ENCODE data around the gene PAX5. TPM values are rescaled to one million over a fixed set of nuclear protein-coding genes. Genes with fewer than 3 reads are reported as not detected.

Gene PAX5
- total and polyA plus RNA-seq, 4 experiments from 2014 or later = 0.32 TPM; not detected in 3

GRCh38 chr9:36898431-36899020 is 135.5 kb downstream of the PAX5 start:
- H3K27me3 Mint-ChIP-seq = peaks cover 0 to 5% of the 10 kb centered on the region in 2 donors
- no peak overlapping the region for H3K4me3 ChIP-seq (ENCODE audit: low read length in 2 of 2)
- no peak for DNase-seq
- no peaks in the 10 kb centered on the region for H3K4me1 Mint-ChIP-seq
- no peaks in the 10 kb centered on the region for H3K36me3 Mint-ChIP-seq
- CTCF ChIA-PET (ENCODE audit: partially characterized antibody) = no interaction called here
- H3K4me1 ChIP-seq (ENCODE audit: insufficient read depth, low read length) = no peaks in the 10 kb centered on the region
- no peaks in the 10 kb centered on the region for H3K9me3 Mint-ChIP-seq
- intact Hi-C loops (cut with micrococcal nuclease) = no loop called here
- H3K27ac ChIP-seq (ENCODE audit: low read depth, low read length) = no peak overlapping the region
- H3K4me3 Mint-ChIP-seq = no peak overlapping the region
- POLR2A ChIA-PET (ENCODE audit: partially characterized antibody) = no interaction called here
- H3K27me3 ChIP-seq (ENCODE audit: insufficient read depth, low read length) = no peaks in the 10 kb centered on the region
- H3K9me3 ChIP-seq (ENCODE audit: control insufficient read depth in 1 of 2, low read length in 2 of 2) = no peaks in the 10 kb centered on the region
- H3K27ac Mint-ChIP-seq = no peak overlapping the region
- no peaks in the 10 kb centered on the region for H3K36me3 ChIP-seq (ENCODE audit: insufficient read depth, low read length)

GRCh38 chr9:36897478-36897877 is 136.6 kb downstream of the PAX5 start:
- H3K36me3 Mint-ChIP-seq = no peaks in the 10 kb centered on the region
- no peak overlapping the region for H3K27ac Mint-ChIP-seq
- Histone ChIP-seq H3K4me3 (ENCODE audit: low read length in 2 of 2) (no peak overlapping the region), H3K27me3 (ENCODE audit: insufficient read depth, low read length) (no peaks in the 10 kb centered on the region), H3K36me3 (ENCODE audit: insufficient read depth, low read length) (no peaks in the 10 kb centered on the region), H3K9me3 (ENCODE audit: control insufficient read depth in 1 of 2, low read length in 2 of 2) (no peaks in the 10 kb centered on the region), H3K4me1 (ENCODE audit: insufficient read depth, low read length) (no peaks in the 10 kb centered on the region), H3K27ac (ENCODE audit: low read depth, low read length) (no peak overlapping the region)
- H3K4me1 Mint-ChIP-seq = no peaks in the 10 kb centered on the region
- no peak overlapping the region for H3K4me3 Mint-ChIP-seq
- ChIA-PET POLR2A (ENCODE audit: partially characterized antibody) (no interaction called here), CTCF (ENCODE audit: partially characterized antibody) (no interaction called here)
- H3K9me3 Mint-ChIP-seq = no peaks in the 10 kb centered on the region
- H3K27me3 Mint-ChIP-seq = peaks cover 0 to 5% of the 10 kb centered on the region in 2 donors
- no peak for DNase-seq
- intact Hi-C loops (cut with micrococcal nuclease) = no loop called here

- H3K36me3 Mint-ChIP-seq = no peaks in the 10 kb centered on the region
- no peak overlapping the region for H3K27ac ChIP-seq (ENCODE audit: low read depth, low read length)
- intact Hi-C loops (cut with micrococcal nuclease) = no loop called here
- POLR2A ChIA-PET (ENCODE audit: partially characterized antibody) = no interaction called here
- H3K27me3 Mint-ChIP-seq = peaks cover 0 to 5% of the 10 kb centered on the region in 2 donors
- no peaks in the 10 kb centered on the region for H3K4me1 Mint-ChIP-seq
- no peaks in the 10 kb centered on the region for H3K4me1 ChIP-seq (ENCODE audit: insufficient read depth, low read length)
- H3K4me3 ChIP-seq (ENCODE audit: low read length in 2 of 2) = no peak overlapping the region
- no peak overlapping the region for H3K4me3 Mint-ChIP-seq
- no peak overlapping the region for H3K27ac Mint-ChIP-seq
- no peak for DNase-seq
- H3K36me3 ChIP-seq (ENCODE audit: insufficient read depth, low read length) = no peaks in the 10 kb centered on the region
- CTCF ChIA-PET (ENCODE audit: partially characterized antibody) = no interaction called here
- no peaks in the 10 kb centered on the region for H3K27me3 ChIP-seq (ENCODE audit: insufficient read depth, low read length)
- H3K9me3 Mint-ChIP-seq = no peaks in the 10 kb centered on the region
- no peaks in the 10 kb centered on the region for H3K9me3 ChIP-seq (ENCODE audit: control insufficient read depth in 1 of 2, low read length in 2 of 2)
Measured at GRCh38 chr9:36897019-36897418, 137.0 kb downstream of the PAX5 start.

GRCh38 chr9:36896296-36896695 is 137.8 kb downstream of the PAX5 start:
- DNase-seq = no peak
- intact Hi-C loops (cut with micrococcal nuclease) = no loop called here
- ChIA-PET CTCF (ENCODE audit: partially characterized antibody) (no interaction called here), POLR2A (ENCODE audit: partially characterized antibody) (no interaction called here)
- peaks cover 0 to 5% of the 10 kb centered on the region in 2 donors for H3K27me3 Mint-ChIP-seq
- no peaks in the 10 kb centered on the region for H3K36me3 Mint-ChIP-seq
- H3K27ac Mint-ChIP-seq = peak overlapping the region in 1 of 7 donors; percentile 27
- no peak overlapping the region for H3K27ac ChIP-seq (ENCODE audit: low read depth, low read length)
- no peak overlapping the region for H3K4me3 Mint-ChIP-seq
- H3K4me1 ChIP-seq (ENCODE audit: insufficient read depth, low read length) = no peaks in the 10 kb centered on the region
- H3K27me3 ChIP-seq (ENCODE audit: insufficient read depth, low read length) = no peaks in the 10 kb centered on the region
- H3K36me3 ChIP-seq (ENCODE audit: insufficient read depth, low read length) = no peaks in the 10 kb centered on the region
- H3K9me3 ChIP-seq (ENCODE audit: control insufficient read depth in 1 of 2, low read length in 2 of 2) = no peaks in the 10 kb centered on the region
- no peak overlapping the region for H3K4me3 ChIP-seq (ENCODE audit: low read length in 2 of 2)
- H3K4me1 Mint-ChIP-seq = no peaks in the 10 kb centered on the region
- no peaks in the 10 kb centered on the region for H3K9me3 Mint-ChIP-seq

- CTCF ChIA-PET (ENCODE audit: partially characterized antibody) = no interaction called here
Measured at GRCh38 chr9:36895744-36896260, 138.3 kb downstream of the PAX5 start.

GRCh38 chr9:36894695-36895310 is 139.3 kb downstream of the PAX5 start:
- ChIA-PET CTCF (ENCODE audit: partially characterized antibody) (no interaction called here), POLR2A (ENCODE audit: partially characterized antibody) (no interaction called here)
- Histone ChIP-seq H3K27ac (ENCODE audit: low read depth, low read length) (no peak overlapping the region), H3K36me3 (ENCODE audit: insufficient read depth, low read length) (no peaks in the 10 kb centered on the region), H3K4me3 (ENCODE audit: low read length in 2 of 2) (no peak overlapping the region), H3K27me3 (ENCODE audit: insufficient read depth, low read length) (no peaks in the 10 kb centered on the region), H3K4me1 (ENCODE audit: insufficient read depth, low read length) (no peaks in the 10 kb centered on the region), H3K9me3 (ENCODE audit: control insufficient read depth in 1 of 2, low read length in 2 of 2) (no peaks in the 10 kb centered on the region)
- H3K36me3 Mint-ChIP-seq = no peaks in the 10 kb centered on the region
- intact Hi-C loops (cut with micrococcal nuclease) = no loop called here
- no peaks in the 10 kb centered on the region for H3K4me1 Mint-ChIP-seq
- peaks cover 0 to 5% of the 10 kb centered on the region in 2 donors for H3K27me3 Mint-ChIP-seq
- H3K9me3 Mint-ChIP-seq = no peaks in the 10 kb centered on the region
- no peak for DNase-seq
- no peak overlapping the region for H3K4me3 Mint-ChIP-seq
- H3K27ac Mint-ChIP-seq = no peak overlapping the region

More at GRCh38 chr9:36895744-36896260, 138.3 kb downstream of the PAX5 start:
- Mint-ChIP-seq H3K9me3 (no peaks in the 10 kb centered on the region), H3K27ac (peak overlapping the region in 1 of 7 donors; percentile 27), H3K4me3 (no peak overlapping the region), H3K27me3 (peaks cover 0 to 5% of the 10 kb centered on the region in 2 donors), H3K4me1 (no peaks in the 10 kb centered on the region), H3K36me3 (no peaks in the 10 kb centered on the region)
- Histone ChIP-seq H3K27me3 (ENCODE audit: insufficient read depth, low read length) (no peaks in the 10 kb centered on the region), H3K27ac (ENCODE audit: low read depth, low read length) (no peak overlapping the region), H3K4me1 (ENCODE audit: insufficient read depth, low read length) (no peaks in the 10 kb centered on the region), H3K4me3 (ENCODE audit: low read length in 2 of 2) (no peak overlapping the region), H3K36me3 (ENCODE audit: insufficient read depth, low read length) (no peaks in the 10 kb centered on the region), H3K9me3 (ENCODE audit: control insufficient read depth in 1 of 2, low read length in 2 of 2) (no peaks in the 10 kb centered on the region)
- DNase-seq = no peak
- intact Hi-C loops (cut with micrococcal nuclease) = no loop called here
- POLR2A ChIA-PET (ENCODE audit: partially characterized antibody) = no interaction called here

- no peak overlapping the region for H3K4me3 Mint-ChIP-seq
- H3K36me3 Mint-ChIP-seq = no peaks in the 10 kb centered on the region
- Histone ChIP-seq H3K27ac (ENCODE audit: low read depth, low read length) (no peak overlapping the region), H3K9me3 (ENCODE audit: control insufficient read depth in 1 of 2, low read length in 2 of 2) (no peaks in the 10 kb centered on the region), H3K4me3 (ENCODE audit: low read length in 2 of 2) (no peak overlapping the region), H3K36me3 (ENCODE audit: insufficient read depth, low read length) (no peaks in the 10 kb centered on the region), H3K4me1 (ENCODE audit: insufficient read depth, low read length) (no peaks in the 10 kb centered on the region), H3K27me3 (ENCODE audit: insufficient read depth, low read length) (no peaks in the 10 kb centered on the region)
- no peaks in the 10 kb centered on the region for H3K4me1 Mint-ChIP-seq
- no peak for DNase-seq
- H3K27ac Mint-ChIP-seq = no peak overlapping the region
- ChIA-PET CTCF (ENCODE audit: partially characterized antibody) (no interaction called here), POLR2A (ENCODE audit: partially characterized antibody) (no interaction called here)
- peaks cover 0 to 7% of the 10 kb centered on the region in 2 donors for H3K27me3 Mint-ChIP-seq
- no peaks in the 10 kb centered on the region for H3K9me3 Mint-ChIP-seq
- intact Hi-C loops (cut with micrococcal nuclease) = no loop called here
Measured at GRCh38 chr9:36893911-36894310, 140.2 kb downstream of the PAX5 start.
